ENCODE measurements around the gene HESX1. TPM values are rescaled to one million over a fixed set of nuclear protein-coding genes. Genes with fewer than 3 reads are reported as not detected.

HESX1 gene
- total and polyA plus RNA-seq, 9 of the 15 experiments (the other 6 are each of a cell fraction or from before 2014, with no cell fraction given) = 0.16 to 1.2 (median 0.76) TPM

DNA sequence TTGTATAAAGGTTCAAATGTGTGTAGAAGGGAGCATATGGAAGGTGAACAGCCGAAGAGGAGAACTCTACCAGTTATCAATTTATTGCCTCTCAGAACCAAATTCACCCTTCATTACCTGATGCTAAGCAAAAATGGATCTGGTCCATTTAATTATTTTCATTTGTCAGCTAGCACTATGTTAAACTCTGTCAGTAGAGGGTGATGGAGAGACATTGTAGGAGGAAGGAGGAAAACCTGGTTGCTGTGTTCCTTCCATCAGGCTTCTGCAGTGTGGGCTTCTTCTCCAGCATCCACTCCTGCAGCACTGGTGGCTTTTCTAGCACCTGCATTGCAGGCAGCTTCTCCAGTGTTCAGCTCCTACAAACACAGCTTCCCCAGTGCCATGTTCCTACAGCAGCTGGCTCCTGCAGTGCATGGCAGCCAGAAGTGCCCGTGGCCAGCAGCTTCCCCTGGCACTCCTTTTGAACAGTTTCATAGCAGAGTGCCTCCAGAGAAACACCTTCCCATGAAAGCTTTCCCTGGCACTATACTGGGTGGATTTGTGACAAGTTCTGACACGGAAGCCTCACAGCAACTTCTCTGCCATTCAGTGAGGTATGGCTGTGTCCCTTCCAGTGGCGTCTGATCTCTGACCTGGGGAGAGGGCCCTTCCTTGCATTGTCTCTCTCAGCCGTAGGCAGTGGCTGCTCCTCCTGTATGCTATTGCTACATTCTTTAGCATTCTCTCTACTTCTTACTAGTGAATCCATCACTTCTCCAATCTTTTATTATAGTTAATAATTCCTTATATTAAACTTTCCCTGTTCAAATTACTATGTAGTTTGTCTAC is 20.0 kb downstream of the HESX1 start:
- no peaks in the 10 kb centered on the region for H4K20me1 ChIP-seq (replicated peaks; ENCODE audit: control insufficient read depth, insufficient read depth, low read length)
- H3K9me1 ChIP-seq (ENCODE audit: control insufficient read depth, insufficient read depth, low read length) = no peaks in the 10 kb centered on the region
- peak; percentile 63; the same call in 2 of the 3 replicates for ATAC-seq
- H3K27me3 ChIP-seq (ENCODE audit: control insufficient read depth in 2 of 2, insufficient read depth in 2 of 2, low read length in 2 of 2) = peaks cover 0 to 25% of the 10 kb centered on the region in 2 experiments; a peak in 3 of 5 replicates
- no peaks in the 10 kb centered on the region for H3K9me3 ChIP-seq (replicated peaks; ENCODE audit: control insufficient read depth, insufficient read depth, low read depth, low read length)
- intact Hi-C loops (cut with micrococcal nuclease) = loop anchor here (10.0 kb wide), 1 partner anchor 215 kb away; no protein-coding TSS in a partner anchor
- POLR2A ChIA-PET = interaction anchor here (0.5 to 0.8 kb wide), 3 partner anchors 252 to 530 kb away, joined by 3 read pairs; partner anchors contain the start of gene DENND6A
- H2AFZ ChIP-seq (ENCODE audit: low read depth, low read length) = no peak overlapping the region
- WGBS (ENCODE audit: insufficient coverage, low coverage, missing lambda C conversion rate) = 4% methylated on average over 3 of the region's 5 CpGs
- no TSS peak for BruUV-seq (replicated peaks)
- H3K27ac ChIP-seq (ENCODE audit: extremely low read depth, low read depth, low read length) = no peak overlapping the region
- H3K4me3 ChIP-seq = no peak overlapping the region
- no peaks in the 10 kb centered on the region for H3K4me1 ChIP-seq (replicated peaks in 1 of 2; ENCODE audit: control insufficient read depth in 2 of 2, insufficient read depth in 2 of 2, low read length in 2 of 2)
- CTCF ChIA-PET (ENCODE audit: low intra/inter-chr PET ratio) = interaction anchor here (0.6 to 0.8 kb wide), 2 partner anchors 43 to 49 kb away, joined by 4 to 5 read pairs; no protein-coding TSS in a partner anchor
- H3K36me3 ChIP-seq (ENCODE audit: control insufficient read depth, insufficient read depth, low read length) = no peaks in the 10 kb centered on the region
- no peak for FAIRE-seq
- no peak overlapping the region for H3K9ac ChIP-seq (ENCODE audit: insufficient read depth in 1 of 2, low read depth in 2 of 2, low read length in 2 of 2)
- H3K4me2 ChIP-seq (ENCODE audit: insufficient read depth, low read length) = no peak overlapping the region
- H3K79me2 ChIP-seq (ENCODE audit: control insufficient read depth, insufficient read depth, low read length) = no peaks in the 10 kb centered on the region
- in situ Hi-C loops (cut with MboI) = no loop called here
- DNase-seq (ENCODE audit: extremely low read depth in 1 of 4, low spot score in 3 of 4) = peak in 1 of 4 experiments; percentile 23
- TF ChIP-seq RERE (CRISPR knock-in tag; IDR thresholded peaks at IDR 0.05; ENCODE audit: borderline replicate concordance) (no peak), RAD21 (CRISPR knock-in tag; conservative IDR thresholded peaks at IDR 0.05 in 1 of 2, IDR thresholded peaks at IDR 0.05 in 1 of 2) (peak; percentile 60 to 70), REST (IDR thresholded peaks at IDR 0.05; ENCODE audit: borderline replicate concordance) (peak; percentile 46; the same call in 1 of the 2 replicates), REST (CRISPR knock-in tag; IDR thresholded peaks at IDR 0.05; ENCODE audit: low read depth) (no peak)
